Endometrial microvascular endothelial cells (primary cell): ENCODE results near the gene LPP. TPM values are rescaled to one million over a fixed set of nuclear protein-coding genes. Genes with fewer than 3 reads are reported as not detected.

Source experiments
- in situ Hi-C: cut with HindIII; loops from 2 replicates; pipeline ENCODE4 v1.10.0; 2017; ENCODE audit warnings: low sequenced_read_pairs, low pct_unique_long_range_greater_than_20kb; ENCODE audit errors: inconsistent ontology term
- total RNA-seq: library from RNA; depleted of rRNA; stranded (reverse); fragments of >200 nt; gene quantifications from one replicate; pipeline ENCODE4 v1.2.3, GENCODE V29; 2015; ENCODE audit errors: inconsistent ontology term

Gene LPP
- total RNA-seq, 1 donor from 2014 or later, result 43.2 TPM

- in situ Hi-C loops, result no loop called here
Observed at GRCh38 chr3:188323067-188323842, 169.3 kb downstream of the LPP start.

GRCh38 chr3:188326111-188326510, 172.2 kb downstream of the LPP start:
- in situ Hi-C loops, result no loop called here

- in situ Hi-C loops, result no loop called here
Observed at GRCh38 chr3:188326968-188327367, 173.0 kb downstream of the LPP start.

- in situ Hi-C loops, result no loop called here
Observed at GRCh38 chr3:188327433-188327832, 173.5 kb downstream of the LPP start.

- in situ Hi-C loops, result no loop called here
Observed at GRCh38 chr3:188330138-188330537, 176.2 kb downstream of the LPP start.

GRCh38 chr3:188331166-188331565, 177.2 kb downstream of the LPP start:
- in situ Hi-C loops, result no loop called here

- in situ Hi-C loops, result no loop called here
Observed at GRCh38 chr3:188332085-188332484, 178.1 kb downstream of the LPP start.

- in situ Hi-C loops, result no loop called here
Observed at GRCh38 chr3:188335656-188336055, 181.7 kb downstream of the LPP start.

- in situ Hi-C loops, result no loop called here
Observed at GRCh38 chr3:188336178-188336577, 182.2 kb downstream of the LPP start.

GRCh38 chr3:188337232-188337631, 183.3 kb downstream of the LPP start:
- in situ Hi-C loops, result no loop called here

- in situ Hi-C loops, result no loop called here
Observed at GRCh38 chr3:188338086-188338485, 184.1 kb downstream of the LPP start.

- in situ Hi-C loops, result loop anchor here (10.0 kb wide), 1 partner anchor 595 kb away; the partner anchor contains the start of gene BCL6
Observed at GRCh38 chr3:188339410-188340295, 185.7 kb downstream of the LPP start.

GRCh38 chr3:188341501-188341900, 187.5 kb downstream of the LPP start:
- in situ Hi-C loops, result loop anchor here (10.0 kb wide), 1 partner anchor 597 kb away; the partner anchor contains the start of gene BCL6

- in situ Hi-C loops, result loop anchor here (10.0 kb wide), 1 partner anchor 598 kb away; the partner anchor contains the start of gene BCL6
Observed at GRCh38 chr3:188342991-188343732, 189.2 kb downstream of the LPP start.

- in situ Hi-C loops, result loop anchor here (10.0 kb wide), 1 partner anchor 599 kb away; the partner anchor contains the start of gene BCL6
Observed at GRCh38 chr3:188343894-188344293, 189.9 kb downstream of the LPP start.

GRCh38 chr3:188345223-188345622, 191.3 kb downstream of the LPP start:
- in situ Hi-C loops, result loop anchor here (5.0 to 10.0 kb wide), 2 partner anchors 48 to 600 kb away; partner anchors contain the start of gene BCL6

- in situ Hi-C loops, result loop anchor here (5.0 to 10.0 kb wide), 2 partner anchors 51 to 604 kb away; partner anchors contain the start of gene BCL6
Observed at GRCh38 chr3:188348435-188349244, 194.7 kb downstream of the LPP start.

- in situ Hi-C loops, result loop anchor here (5.0 to 10.0 kb wide), 2 partner anchors 52 to 605 kb away; partner anchors contain the start of gene BCL6
Observed at GRCh38 chr3:188349351-188349901, 195.5 kb downstream of the LPP start.
